GM21717 (cell line): ENCODE data around the gene DEFB128.

Experiments used
- ATAC-seq: cut with Tn5 transposase; IDR thresholded peaks from one replicate; pipeline ENCODE4 v1.9.1; 2021; ENCODE audit warnings: mild to moderate bottlenecking, moderate library complexity; ENCODE audit not compliant: unreplicated experiment

The DEFB128 gene

GRCh38 chr20:157154-157553, 32.4 kb downstream of the DEFB128 start, which contains the start of gene DEFB127:
Gene DEFB127 (plus strand): TSS chr20:157454. CDS start chr20:157545, 91 bp downstream.
- no peak for ATAC-seq

- ATAC-seq, result no peak
These were observed 37.4 kb downstream of the DEFB128 start for GRCh38 chr20:152131-152530.

GRCh38 chr20:145877-146276, 43.6 kb downstream of the DEFB128 start:
- no peak for ATAC-seq

- ATAC-seq, result no peak
These were observed 47.2 kb downstream of the DEFB128 start, which contains the start of gene DEFB126 for GRCh38 chr20:142290-142689. Gene DEFB126 (plus strand): TSS chr20:142590. CDS start chr20:142629, 39 bp downstream.
